ENCODE data around the gene TMEM132D.

- TF ChIP-seq POLR2A (IDR thresholded peaks at IDR 0.05; ENCODE audit: low read length) (no peak), GATA1 (IDR thresholded peaks at IDR 0.05; ENCODE audit: low read depth, low read length) (no peak)
Measured at GRCh38 chr12:129150721-129151120, 753.1 kb downstream of the TMEM132D start.

All from erythroblast (primary cell).